SH-SY5Y (cell line): ENCODE measurements around the gene ARID3A.

ENCODE experiments used
- GATA2 ChIP-seq: IDR thresholded peaks from 2 replicates; pipeline ENCODE4 v1.6.1; 2011; ENCODE audit warnings: mild to moderate bottlenecking, low read depth, low read length
- GATA3 ChIP-seq: IDR thresholded peaks from 2 replicates; pipeline ENCODE4 v1.6.1; 2011; ENCODE audit warnings: low read depth, mild to moderate bottlenecking, low read length, moderate library complexity

ARID3A gene

DNA sequence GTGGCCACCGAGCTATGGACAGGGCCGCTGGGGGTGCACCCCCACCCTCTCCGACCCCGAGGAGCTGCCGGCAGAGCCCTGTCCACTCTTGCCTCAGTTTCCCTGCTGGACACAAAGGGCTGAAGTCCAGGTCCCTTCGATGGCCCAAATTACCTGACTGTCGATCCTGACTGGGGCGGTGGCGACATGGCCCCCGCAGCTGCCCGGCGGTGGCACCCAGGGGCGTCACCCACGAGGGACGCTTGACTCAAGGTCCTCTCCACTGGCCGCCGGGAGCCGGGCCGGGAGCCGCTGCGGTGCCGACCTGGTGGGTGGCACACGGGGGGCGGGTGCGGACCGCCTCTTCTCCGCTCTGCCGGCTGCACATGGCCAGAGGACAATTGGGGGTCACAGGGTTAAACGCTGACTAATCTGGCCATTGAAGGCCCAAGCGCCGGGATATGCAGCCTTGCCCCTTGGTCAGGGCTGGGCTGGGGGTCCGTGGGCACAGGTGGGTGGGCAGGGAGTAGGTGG is 16.4 kb downstream of the ARID3A start:
- TF ChIP-seq GATA2 (no peak), GATA3 (no peak)

DNA sequence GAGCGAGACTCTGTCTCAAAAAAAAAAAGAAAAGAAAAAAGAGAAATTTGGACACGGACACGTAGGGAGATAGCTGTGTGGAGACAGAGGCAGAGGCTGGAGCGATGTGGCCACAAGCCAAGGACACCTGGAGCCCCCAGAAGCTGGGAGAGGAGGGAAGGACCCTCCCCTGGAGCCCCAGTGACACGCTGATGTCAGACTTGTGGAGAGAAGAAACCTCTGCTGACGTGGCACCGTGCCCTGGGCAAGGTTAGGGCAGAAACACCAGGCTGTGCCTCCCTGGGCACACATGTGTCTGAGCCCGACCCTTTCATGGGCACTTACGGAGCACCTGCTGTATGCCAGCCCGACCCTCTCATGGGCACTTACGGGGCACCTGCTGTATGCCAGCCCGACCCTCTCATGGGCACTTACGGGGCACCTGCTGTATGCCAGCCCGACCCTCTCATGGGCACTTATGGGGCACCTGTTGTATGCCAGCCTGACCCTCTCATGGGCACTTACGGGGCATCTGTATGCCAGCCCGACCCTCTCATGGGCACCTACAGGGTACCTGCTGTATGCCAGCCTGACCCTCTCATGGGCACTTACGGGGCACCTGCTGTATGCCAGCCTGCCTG is 17.8 kb downstream of the ARID3A start:
- no peak for TF ChIP-seq GATA2
- TF ChIP-seq GATA3: no peak

DNA sequence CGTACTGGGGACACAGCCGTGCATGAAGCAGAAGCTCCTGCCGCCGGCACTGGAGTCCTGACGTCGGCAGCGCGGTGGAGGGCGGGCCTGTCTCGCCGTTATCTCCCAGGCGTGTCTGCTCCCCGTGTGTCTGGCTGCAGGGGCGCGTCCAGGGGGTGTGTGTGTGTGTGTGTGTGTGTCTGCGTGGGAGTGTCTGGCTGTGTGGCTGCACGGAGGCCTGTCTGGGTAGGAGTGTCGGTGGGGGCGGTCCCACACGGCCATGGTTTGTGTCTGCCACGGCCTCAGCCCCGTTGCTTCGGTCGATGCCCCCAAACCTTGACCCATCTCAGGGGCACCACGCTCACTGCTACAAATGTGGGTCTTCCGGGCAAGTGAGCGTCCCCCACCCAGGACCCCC is 18.3 kb downstream of the ARID3A start:
- TF ChIP-seq GATA2: peak; percentile 92
- no peak for TF ChIP-seq GATA3

DNA sequence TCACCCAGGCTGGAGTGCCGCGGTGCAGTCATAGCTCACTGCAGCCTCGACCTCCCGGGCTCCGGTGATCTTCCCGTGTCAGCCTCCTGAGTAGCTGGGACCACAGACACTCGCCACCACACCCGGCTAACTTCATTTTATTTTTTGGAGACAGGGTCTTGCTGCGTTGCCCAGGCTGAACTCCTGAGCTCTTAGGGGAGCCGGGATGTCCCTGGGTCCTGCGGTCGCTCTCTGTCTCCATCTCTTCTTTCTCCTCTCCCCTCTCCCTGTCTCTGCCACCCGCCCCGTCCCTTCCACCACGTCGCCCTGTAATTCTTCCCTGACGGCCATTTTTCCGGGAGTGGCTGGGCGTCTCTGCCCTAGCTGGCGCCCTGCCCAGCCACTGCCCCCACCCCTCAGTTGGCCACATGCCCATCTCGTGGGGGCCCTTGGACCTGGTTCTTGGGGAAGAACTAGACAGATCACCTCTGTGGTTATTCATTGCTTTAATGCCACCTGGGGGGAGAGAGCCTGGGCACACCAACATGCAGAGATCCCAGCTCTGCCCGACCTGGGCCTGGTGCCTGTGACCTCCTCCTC is 18.9 kb downstream of the ARID3A start:
- TF ChIP-seq GATA3: no peak
- TF ChIP-seq GATA2: 0 out of 2 replicates have a peak, but pooled peaks have one; percentile 36

DNA sequence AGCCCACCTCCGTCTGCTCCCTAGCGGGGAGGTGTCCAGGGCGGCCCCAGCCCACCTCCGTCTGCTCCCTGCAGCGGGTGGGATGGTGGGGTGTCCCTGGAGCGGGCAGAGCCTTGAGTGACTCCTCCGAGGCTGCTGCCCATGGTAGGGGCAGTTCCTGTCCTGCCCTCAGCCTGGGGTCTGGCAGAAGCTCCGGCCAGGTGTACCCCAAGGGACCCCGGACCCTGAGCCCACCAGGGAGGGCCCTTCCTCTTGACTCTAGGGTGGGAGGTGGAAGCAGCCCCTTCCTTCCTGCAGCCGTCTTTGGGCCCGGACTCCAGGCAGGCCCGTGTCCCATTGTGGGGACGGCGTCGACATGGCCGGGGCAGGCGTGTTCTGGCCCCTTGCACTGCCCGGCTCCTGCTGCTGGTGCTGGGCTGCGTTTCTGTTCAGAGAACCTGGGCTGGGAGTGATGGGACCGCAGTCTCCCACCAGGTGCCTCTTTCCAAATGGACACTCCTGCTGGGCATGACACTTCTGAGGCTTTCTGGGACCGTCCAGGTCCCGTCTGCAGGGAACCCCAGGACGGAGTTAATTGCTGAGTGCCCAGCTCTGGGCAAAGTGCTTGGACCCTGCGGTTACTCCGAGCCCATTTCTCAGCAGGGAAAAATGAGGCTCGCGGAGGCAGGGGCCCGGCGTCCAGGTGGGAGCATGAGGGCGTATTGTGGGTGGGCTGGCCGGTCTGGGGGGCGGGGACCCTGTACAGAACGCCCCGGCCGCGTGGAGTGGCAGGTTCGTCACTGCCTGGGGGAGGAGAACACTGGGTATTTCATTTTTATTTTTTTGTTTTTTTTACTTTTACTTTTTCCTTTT is 19.8 kb downstream of the ARID3A start:
- TF ChIP-seq GATA3 (no peak), GATA2 (no peak)

DNA sequence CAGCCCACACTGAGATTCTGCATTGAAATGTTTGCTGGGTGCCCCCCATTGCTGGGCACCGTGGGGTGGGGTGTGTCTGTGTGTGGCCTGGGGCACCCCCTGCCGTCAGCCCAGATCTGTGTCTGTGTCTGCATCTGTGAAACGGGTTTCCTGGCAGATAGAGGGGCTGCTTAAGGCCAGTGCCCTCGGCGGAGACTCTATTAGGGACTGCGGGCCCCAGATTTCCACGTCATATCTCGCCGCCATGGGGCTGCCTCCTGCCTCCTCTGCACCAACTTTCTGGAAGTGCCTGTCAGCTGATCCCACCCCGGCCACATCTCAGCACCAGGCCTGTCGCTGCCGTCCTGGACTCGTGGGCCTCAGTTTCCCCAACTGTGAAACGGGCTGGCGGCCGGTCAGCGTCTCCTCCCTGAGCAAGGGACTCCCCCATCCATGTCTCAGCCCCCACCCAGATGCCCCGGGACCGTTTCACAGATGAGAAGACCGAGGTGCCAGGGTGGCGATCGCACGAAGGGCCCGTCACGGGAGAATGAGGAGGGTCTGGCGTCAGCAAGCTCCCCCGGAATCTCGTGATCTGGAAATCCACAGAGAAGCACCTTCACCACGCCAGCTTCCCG is 21.4 kb downstream of the ARID3A start:
- TF ChIP-seq GATA3: no peak
- no peak for TF ChIP-seq GATA2

DNA sequence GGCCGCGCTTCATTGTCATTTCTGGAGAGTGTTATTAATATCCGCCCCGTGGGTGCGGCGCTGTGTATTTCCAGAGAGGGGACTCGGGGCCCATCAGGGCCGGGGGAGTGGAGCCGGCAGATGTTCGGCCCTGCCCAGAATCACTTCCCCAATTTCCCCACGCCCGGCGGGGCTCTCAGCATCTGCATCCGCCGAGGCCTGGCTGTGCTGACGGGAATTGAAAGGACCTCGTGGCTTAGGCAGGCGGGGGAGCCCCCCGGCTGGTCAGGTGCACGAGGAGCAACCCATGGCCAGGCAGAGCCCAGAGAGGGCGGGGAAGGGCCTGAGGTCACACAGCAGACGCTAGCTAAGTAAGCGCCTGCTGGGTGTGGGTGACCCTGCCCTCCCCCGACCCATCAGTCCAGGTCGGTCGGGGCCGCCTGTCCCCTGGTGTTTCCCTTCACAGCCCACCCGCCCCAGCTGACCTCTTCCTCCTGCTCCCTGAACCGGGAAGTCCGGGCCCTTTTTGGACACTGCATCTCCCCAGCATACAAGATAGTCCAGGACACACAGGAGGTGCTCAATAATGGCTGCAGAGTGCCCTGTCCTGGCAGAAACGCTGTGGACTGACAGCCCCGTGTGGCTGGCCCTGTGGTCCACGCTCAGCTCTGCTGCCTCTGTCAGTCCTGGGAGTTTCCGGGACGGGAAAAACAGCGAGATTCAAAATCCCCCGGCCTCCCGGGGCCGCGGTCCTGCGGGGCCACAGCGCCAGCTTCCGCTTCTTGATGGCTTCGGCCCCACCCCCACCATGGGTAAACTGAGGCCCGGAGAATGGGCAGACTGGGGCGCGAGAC is 22.1 kb downstream of the ARID3A start:
- TF ChIP-seq GATA2 (no peak), GATA3 (no peak)

DNA sequence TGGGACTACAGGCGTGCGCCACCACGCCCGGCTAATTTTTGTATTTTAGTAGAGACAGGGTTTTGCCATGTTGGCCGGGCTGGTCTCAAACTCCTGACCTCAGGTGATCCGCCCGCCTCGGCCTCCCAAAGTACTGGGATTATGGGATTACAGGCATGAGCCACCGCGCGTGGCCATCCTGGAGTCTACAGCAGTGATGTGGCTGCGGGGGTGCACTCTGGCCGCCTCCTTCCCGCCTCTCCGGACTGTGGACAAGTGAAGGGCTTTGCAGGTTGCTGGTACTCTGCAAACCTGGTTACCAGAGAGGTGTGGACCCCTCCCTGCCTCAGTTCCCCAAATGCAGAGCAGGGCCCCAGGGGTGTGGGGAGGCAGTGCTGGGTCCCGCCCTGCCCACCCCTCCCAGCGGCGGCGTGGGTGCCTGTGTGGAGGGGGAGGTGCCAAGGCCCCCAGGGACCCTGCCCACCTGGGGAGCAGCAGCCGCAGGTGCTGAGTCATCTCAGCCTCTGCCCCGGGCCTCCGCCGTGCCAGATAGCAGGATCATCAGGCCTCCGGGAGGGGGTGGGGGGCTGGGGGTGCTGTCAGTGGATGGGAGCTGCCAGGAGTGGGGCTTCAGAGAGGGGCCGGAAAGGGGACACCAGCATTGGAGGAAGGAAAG is 23.1 kb downstream of the ARID3A start:
- no peak for TF ChIP-seq GATA3
- no peak for TF ChIP-seq GATA2

DNA sequence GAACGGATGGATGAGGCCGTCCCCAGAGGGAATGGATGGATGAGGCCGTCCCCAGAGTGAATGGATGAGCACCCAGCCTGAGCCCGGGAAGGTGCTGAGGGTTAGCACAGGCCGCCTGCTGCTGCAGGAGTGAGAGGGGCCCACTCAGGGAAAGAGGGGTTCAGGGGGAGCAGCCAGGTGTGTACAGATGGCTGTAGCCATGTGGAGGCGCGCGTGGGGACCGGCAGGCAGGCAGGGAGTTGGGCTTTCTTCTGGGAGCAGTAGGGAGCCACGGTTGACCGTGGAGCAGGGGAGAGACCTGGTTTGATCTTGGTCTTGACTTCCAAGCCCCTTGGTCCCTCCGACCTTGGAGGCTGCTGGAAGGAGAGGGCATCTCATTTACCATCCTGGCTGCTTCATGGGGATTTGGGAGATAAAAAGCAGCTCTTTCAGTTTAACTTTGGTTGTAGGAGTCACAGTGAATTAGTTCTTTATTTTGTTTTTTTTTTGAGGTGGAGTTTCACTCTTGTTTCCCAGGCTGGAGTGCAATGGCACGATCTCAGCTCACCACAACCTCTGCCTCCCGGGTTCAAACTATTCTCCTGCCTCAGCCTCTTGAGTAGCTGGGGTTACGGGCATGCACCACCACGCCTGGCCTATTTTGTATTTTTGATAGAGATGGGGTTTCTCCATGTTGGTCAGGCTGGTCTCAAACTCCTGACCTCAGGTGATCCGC is 24.7 kb downstream of the ARID3A start:
- TF ChIP-seq GATA3 (no peak), GATA2 (no peak)

DNA sequence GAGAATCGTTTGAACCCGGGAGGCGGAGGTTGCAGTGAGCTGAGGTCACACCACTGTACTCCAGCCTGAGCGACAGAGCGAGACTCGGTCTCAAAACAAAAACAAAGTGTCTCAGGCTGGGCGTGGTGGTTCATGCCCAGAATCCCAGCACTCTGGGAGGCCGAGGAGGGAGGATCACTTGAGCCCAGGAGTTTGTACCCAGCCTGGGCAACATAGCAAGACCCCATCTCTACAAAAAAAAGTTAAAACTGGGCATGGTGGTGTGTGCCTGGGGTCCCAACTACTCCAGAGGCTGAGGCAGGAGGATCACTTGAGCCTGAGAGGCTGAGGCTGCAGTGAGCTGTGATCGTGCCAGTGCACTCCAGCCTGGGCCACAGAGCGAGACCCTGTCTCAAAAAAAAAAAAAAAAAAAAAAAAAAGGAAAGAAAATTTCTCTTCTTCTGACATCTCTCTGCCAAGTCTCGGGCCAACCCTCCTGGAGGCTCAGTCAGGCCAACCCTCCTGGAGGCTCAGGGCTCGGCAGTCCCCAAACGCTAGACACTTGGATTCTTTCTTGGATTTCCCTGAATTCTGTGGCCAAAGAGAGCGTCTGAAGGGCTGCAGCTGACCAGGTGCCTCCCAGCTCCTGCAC is 26.3 kb downstream of the ARID3A start:
- TF ChIP-seq GATA3 (no peak), GATA2 (no peak)

DNA sequence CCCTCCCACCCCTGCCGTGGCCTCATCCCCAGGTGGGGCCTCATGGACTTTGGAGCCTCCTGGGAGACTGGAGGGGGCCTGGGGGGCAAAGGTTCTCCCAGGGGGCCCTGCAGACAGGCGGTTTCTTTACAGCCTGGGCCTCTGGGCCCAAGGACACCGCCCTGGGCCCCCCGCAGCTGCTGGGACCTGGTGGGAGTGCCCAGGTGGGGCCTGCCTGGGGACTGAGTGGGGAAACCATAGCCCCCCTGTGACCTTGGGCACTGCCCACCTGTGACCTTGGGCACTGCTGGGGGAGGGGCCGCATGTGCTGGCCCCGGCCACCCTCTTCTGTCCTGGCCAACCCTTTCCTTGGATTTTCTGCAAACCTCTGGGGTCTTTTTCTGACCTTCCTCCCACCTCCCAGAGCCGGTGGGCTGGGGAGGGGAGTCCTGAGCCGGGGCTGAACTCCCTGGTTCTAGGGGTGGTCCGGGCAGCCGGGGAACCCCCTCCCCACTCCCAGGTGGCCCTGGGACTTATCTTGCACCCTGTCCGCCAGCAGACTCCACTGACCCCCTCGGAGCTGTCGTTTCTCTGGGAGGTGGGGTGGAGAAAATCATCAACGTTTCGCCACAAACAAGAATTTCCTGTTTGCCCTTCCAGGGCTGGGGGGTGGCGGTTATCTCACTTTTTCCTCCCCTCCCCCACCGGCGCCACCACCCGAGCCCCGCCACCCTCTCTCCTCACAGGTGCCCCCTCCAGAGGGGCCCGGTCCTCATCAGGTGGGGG is 27.0 kb downstream of the ARID3A start:
- TF ChIP-seq GATA3 (no peak), GATA2 (no peak)
